Mesodermal cell (in vitro differentiated cells): ENCODE data around the gene LIME1.

ENCODE experiments used
- H3K27ac ChIP-seq: 2 replicates; pipeline ENCODE4 v1.7.0; 2013; ENCODE audit warnings: mild to moderate bottlenecking, low read depth, low read length, moderate library complexity; ENCODE audit not compliant: severe bottlenecking
- H3K36me3 ChIP-seq: 2 replicates; pipeline ENCODE4 v1.7.1; 2013; ENCODE audit warnings: mild to moderate bottlenecking, low read length, moderate library complexity; ENCODE audit not compliant: control insufficient read depth, insufficient read depth
- H3K4me1 ChIP-seq: one replicate; pipeline ENCODE4 v1.7.1; 2013; ENCODE audit warnings: mild to moderate bottlenecking, low read length; ENCODE audit not compliant: insufficient read depth, control insufficient read depth, poor library complexity, severe bottlenecking
- H3K4me3 ChIP-seq: 2 replicates; pipeline ENCODE4 v1.7.0; 2013; ENCODE audit warnings: low read length, control low read depth, mild to moderate bottlenecking; ENCODE audit not compliant: insufficient read depth, poor library complexity, severe bottlenecking; ENCODE audit errors: extremely low read depth
- H3K9me3 ChIP-seq: 2 replicates; pipeline ENCODE4 v1.7.1; 2013; ENCODE audit warnings: mild to moderate bottlenecking, low read length, moderate library complexity; ENCODE audit not compliant: control insufficient read depth
- WGBS, 2 experiments: methylation state at CpG; one replicate each; pipeline ENCODE4 v1.1.5; 2013; ENCODE audit warnings: missing lambda C conversion rate in 2 of 2; ENCODE audit not compliant: insufficient coverage in 2 of 2; 5-methylcytosine and 5-hydroxymethylcytosine counted together

Gene LIME1

DNA sequence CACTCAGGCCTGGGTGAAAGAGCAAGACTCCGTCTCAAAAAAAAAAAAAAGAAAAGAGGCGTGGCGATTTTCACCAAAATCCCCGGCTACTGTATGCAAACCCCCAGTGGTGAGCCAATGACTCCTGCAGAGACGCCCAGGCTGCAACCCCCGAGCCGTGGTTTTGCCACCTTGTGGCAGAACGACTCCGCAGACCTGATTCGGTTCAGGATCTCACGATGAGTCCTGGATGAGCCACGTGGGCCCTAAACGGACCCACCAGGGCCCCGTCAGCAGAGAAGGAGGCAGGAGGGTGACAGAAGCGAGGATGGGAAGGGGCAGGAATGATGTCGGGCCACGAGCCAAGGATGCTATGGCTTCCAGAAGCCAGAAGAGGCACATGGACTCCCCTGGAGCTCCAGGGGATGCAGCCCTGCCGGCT is 45.6 kb downstream of the LIME1 start:
- H3K9me3 ChIP-seq: no peaks in the 10 kb centered on the region
- 82 to 87% methylated on average over 17 to 18 of the region's 18 CpGs for WGBS, 2 experiments
- H3K27ac ChIP-seq: no peak overlapping the region
- H3K36me3 ChIP-seq: peaks cover 19% of the 10 kb centered on the region
- peaks cover 14% of the 10 kb centered on the region for H3K4me1 ChIP-seq
- H3K4me3 ChIP-seq: no peak overlapping the region

DNA sequence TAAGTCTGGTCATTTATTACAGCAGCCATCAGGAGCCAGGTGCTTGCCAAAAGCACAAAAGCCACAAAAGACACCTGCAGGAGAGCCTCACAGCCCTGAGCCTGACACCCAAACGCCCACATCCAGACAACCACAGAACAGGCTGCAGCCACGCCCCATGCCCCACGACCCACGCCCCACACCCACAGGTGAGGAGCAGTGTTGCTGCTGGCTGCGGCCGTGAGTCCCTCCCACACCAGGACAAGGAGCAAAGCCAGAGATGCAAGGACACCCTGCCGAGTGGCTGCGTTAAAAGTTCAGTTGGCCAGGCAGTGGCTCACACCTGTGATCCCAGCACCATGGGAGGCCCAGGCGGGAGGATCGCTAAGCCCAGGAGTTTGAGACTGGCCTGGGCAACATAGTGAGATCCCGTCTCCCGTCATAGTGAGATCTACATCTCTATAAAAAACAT is 46.1 kb downstream of the LIME1 start:
- 93% methylated on average over 8 to 9 of the region's 12 CpGs for WGBS, 2 experiments
- Histone ChIP-seq H3K9me3 (no peaks in the 10 kb centered on the region), H3K36me3 (peaks cover 23% of the 10 kb centered on the region), H3K4me1 (peaks cover 13% of the 10 kb centered on the region), H3K27ac (no peak overlapping the region), H3K4me3 (no peak overlapping the region)

DNA sequence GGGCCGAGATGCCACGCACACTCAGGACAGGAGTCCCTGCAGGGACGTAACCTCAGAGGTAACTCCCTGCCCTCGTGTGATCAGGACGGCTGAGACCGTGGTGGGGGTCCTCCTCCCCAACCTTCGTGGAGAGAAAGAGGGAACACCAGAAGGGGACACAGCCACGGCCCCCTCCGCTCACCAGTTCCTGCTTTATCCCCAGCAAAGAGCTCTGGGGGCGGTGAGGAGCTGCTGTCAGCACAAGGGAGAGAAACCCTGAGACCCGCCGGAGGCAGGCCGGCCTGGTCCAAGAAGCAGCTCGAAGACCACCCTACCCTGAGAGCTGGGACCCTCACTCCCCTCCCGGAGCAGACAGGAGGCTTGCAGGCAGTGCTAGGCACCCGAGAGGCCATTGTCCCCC is 47.5 kb downstream of the LIME1 start:
- Histone ChIP-seq H3K36me3 (peaks cover 32% of the 10 kb centered on the region), H3K9me3 (no peaks in the 10 kb centered on the region), H3K27ac (no peak overlapping the region), H3K4me1 (no peaks in the 10 kb centered on the region), H3K4me3 (no peak overlapping the region)
- WGBS, 2 experiments: 96 to 98% methylated on average over 16 of the region's 16 CpGs

DNA sequence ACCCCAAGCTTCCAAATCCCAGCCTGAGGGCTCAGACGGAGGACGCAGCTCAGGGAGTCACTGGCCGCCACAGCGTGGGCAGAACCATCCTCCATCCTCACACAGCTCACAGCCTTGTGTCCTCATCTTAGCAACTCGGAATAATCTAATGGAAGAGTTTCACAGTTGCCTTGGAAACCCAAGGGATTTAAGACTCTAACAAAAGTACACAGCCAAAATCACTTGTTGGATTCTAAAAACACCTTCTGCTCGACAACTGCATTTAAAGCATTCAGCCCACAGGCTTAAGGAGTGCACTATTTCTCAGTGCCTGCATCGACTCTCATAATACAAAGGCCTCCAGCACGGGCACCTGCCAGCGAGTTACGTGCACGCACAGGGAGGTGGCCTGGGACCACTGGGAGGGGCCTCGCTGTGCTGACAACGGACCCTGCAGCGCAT is 49.2 kb downstream of the LIME1 start:
- H3K9me3 ChIP-seq: no peaks in the 10 kb centered on the region
- WGBS, 2 experiments: 85 to 90% methylated on average over 8 to 14 of the region's 14 CpGs
- H3K4me1 ChIP-seq: no peaks in the 10 kb centered on the region
- no peak overlapping the region for H3K4me3 ChIP-seq
- H3K36me3 ChIP-seq: peaks cover 46% of the 10 kb centered on the region
- no peak overlapping the region for H3K27ac ChIP-seq

DNA sequence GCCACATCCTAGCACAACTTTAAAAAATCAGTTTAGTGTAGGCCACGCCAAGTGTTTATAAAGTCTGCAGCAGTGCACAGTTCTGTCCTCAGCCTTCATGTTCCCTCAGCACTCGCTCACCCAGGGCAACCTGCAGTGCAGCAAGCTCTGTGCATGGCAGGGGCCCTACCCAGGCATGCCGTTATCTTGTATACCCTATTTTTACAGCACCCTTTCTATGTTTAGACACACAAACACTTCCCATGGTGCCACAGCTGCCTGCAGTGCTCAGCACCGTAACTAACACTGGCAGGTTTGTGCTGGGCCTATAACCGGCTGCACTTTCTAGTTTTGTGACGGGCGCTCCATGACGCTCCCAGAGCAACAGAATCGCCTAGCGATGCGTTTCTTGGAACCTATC is 50.8 kb downstream of the LIME1 start:
- Histone ChIP-seq H3K27ac (no peak overlapping the region), H3K4me3 (no peak overlapping the region), H3K9me3 (no peaks in the 10 kb centered on the region), H3K36me3 (peaks cover 46% of the 10 kb centered on the region), H3K4me1 (peaks cover 7% of the 10 kb centered on the region)
- WGBS, 2 experiments: 95 to 99% methylated on average over 10 of the region's 11 CpGs

DNA sequence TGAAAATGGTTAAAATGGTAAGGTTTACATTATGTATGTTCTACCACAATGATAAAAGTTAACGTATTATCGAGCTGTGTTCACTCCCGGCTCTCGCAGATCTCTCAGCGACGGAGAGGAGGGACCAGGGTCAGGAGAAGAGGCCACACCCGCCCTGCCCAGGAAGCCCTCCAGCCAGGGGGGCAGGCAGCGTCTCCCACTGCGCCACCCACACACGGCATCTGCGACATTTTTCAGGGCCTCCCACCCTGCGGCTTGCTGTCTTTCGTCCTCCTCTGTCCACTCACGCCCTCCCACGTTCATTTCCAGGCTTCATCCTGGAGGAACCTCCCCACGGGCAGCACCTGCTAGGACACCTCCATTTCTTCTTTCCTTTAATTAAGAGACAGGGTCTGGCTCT is 51.3 kb downstream of the LIME1 start:
- no peaks in the 10 kb centered on the region for H3K9me3 ChIP-seq
- peaks cover 46% of the 10 kb centered on the region for H3K36me3 ChIP-seq
- no peak overlapping the region for H3K27ac ChIP-seq
- H3K4me3 ChIP-seq: no peak overlapping the region
- peaks cover 8% of the 10 kb centered on the region for H3K4me1 ChIP-seq
- 94 to 95% methylated on average over 7 to 14 of the region's 16 CpGs for WGBS, 2 experiments
